Measurements from ENCODE around the gene DTX3.

GRCh38 chr12:57590864-57591781, 13.5 kb upstream of the DTX3 start, which contains the start of gene PIP4K2C:
- TF ChIP-seq, protein P1, sequence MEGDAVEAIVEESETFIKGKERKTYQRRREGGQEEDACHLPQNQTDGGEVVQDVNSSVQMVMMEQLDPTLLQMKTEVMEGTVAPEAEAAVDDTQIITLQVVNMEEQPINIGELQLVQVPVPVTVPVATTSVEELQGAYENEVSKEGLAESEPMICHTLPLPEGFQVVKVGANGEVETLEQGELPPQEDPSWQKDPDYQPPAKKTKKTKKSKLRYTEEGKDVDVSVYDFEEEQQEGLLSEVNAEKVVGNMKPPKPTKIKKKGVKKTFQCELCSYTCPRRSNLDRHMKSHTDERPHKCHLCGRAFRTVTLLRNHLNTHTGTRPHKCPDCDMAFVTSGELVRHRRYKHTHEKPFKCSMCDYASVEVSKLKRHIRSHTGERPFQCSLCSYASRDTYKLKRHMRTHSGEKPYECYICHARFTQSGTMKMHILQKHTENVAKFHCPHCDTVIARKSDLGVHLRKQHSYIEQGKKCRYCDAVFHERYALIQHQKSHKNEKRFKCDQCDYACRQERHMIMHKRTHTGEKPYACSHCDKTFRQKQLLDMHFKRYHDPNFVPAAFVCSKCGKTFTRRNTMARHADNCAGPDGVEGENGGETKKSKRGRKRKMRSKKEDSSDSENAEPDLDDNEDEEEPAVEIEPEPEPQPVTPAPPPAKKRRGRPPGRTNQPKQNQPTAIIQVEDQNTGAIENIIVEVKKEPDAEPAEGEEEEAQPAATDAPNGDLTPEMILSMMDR (conservative IDR thresholded peaks at IDR 0.05), result no peak
- no peak for TF ChIP-seq EZH2 (IDR thresholded peaks at IDR 0.05; ENCODE audit: low read depth)

Data from PC-9 (cell line).